GM18507 (cell line): ENCODE results near the gene ABLIM2.

Source experiments
- DNase-seq: peaks from one replicate; pipeline ENCODE4 v3.0.0; 2011; ENCODE audit warnings: low read depth; ENCODE audit not compliant: insufficient read length; ENCODE audit errors: extremely low spot score
- FAIRE-seq: peaks from 2 replicates; lab custom pipeline; 2011; peaks lifted over from hg19 to GRCh38; lab: Jason Lieb, UNC

Gene ABLIM2

DNA sequence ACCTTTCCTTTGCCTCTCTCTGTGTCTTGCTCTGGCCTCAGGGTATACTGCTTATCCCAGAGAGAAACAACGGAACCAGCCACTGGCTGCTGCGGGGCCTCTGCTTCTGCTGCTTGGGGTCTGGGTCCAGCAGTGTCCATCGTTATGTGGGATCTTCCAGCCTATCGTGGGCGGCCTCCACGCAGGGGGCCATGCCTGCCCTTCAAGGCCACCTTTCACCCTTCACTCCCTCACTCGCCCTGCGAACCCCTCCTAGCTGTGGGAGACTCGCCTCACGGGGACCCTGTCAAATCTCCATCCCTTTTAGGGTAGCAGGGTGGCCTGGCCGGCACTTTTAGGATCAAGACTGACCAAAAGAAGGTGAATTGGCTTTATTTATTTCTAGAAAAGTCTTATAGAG lies 19.3 kb upstream of the ABLIM2 start:
- DNase-seq = no peak
- FAIRE-seq = no peak

DNA sequence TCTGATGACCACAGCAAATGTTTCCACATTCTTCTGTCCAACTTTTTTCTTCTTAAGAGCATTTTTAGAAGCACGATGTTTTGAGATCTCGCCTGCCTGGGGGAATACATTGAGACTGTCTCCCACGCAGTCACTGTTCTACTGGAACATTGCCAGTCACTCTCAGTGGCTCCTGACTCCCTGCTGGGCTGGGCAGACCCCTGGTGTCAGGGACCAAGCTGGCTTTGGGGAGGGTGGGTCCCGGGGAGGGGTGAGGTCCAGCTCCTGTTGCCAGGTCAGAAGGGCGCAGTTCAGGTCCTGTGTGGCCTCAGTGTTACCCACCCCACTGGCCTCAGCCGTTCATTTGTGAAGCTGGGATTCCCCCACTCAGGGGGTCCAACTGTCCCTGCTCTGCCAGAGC lies 18.9 kb upstream of the ABLIM2 start:
- DNase-seq = no peak
- FAIRE-seq = no peak

DNA sequence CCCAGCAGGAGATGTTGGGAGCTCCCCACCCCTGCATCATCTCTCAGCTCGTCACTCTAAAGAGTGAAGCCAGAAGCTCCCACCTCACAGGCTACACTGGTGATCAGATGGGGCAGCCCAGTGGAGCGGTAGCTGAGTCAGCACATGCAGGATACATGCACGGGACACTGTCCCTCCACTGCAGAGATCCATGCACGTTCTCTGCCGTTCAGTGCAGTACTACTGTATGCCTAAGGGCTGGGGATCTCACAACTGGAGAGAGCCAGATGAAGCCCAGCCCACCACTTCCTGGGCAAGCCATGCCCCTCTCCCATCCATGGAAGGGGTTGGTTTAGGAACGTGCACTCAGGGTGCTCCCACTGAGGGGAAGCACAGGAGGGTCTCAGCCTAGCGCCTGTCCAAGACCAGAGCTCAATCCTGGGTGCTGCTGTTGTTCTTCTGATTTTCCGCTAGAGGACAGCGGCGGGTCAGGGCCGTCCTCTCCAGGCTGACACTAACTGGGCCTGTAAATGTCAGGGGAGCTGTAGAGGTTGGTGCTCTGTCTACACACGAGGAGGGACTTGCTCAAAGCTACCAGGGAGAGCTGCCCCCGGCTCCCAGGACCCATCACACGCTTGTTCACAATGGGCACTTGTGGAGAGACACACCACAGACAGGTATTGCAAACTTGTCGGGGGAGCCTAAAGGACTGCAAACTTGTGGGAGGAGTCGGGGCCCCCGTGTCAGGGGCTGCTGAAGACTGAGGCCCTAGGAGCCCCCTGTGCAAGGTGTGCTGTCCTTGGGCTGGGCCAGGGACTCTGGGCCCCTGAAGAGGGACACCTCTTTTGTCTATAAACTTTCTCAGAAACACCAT lies 18.2 kb upstream of the ABLIM2 start:
- no peak for DNase-seq
- peak; percentile 84 for FAIRE-seq

DNA sequence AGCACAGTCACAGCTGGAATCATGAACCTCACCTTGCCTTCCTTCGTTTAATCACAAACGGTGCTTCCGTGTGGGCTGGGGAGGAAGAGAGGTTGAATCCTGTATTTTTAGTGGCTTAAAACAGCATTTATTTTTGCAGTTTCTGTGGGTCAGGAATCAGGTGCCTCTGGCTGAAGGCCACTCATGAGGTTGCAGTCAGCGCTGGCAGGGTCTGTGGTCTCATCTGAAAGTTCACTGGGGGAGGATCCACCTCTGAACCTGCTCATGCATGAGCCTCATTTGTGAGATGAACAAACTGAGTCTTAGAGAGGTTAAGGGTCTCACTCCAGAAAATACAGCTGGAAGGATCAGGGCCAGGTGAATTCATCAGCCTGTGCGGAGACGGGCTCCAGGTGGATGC lies 17.1 kb upstream of the ABLIM2 start:
- peak; percentile 31 for FAIRE-seq
- DNase-seq = no peak

DNA sequence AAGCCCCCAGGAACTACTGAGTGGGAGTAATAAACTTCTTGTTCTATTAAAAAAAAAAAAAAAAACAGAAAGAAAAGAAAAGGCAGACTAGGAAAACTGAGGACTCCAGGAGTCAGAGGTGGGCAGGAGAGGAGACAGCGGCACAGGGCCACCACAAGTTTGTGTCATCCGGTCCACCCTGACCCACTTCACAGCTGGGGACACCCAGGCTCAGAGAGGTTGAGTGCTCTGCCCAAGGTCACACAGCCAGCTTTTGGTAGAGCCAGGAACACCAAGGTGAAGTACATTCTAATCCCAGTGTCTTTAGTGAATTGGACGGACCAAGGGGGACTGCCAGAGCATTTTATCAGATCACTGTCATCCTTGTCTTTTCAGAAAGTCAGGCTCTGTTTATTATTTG lies 16.4 kb upstream of the ABLIM2 start:
- no peak for DNase-seq
- FAIRE-seq = no peak

DNA sequence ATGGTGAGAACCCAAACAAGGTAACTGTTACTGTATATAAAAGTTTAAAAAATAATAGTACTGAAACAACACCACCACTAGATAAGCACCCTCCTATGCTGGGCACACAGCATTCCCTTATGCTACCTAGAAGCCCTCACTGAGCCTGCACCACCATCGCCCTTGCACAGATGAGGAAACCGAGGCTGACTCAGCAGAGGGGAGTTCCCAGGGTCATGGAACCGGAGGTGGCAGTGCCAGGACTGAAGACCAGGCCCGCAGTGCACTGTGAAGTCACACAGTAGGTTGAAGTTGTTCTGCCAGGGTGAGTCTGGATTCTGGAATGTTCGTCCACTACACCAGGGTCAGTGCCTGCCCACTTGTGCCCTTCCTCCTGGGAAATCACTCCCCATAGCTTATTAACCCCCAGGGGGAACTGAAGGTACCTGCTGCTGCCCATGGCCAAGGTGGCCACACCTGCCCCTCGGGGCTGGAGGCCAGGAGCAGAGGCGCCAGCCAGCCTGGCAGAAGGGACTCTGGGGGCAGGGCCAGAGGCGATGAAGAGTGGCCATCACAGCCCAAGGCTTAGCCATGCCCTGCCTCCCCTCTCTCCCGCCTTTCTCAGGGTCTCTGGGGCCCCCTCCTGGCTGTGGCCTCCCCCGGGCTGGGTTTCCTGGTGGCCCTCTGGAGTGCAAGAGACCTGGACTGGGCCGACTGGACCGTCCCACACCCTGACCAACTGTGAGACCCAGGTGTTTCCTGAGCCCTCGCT lies 15.1 kb upstream of the ABLIM2 start:
- FAIRE-seq (no peak), DNase-seq (no peak)

DNA sequence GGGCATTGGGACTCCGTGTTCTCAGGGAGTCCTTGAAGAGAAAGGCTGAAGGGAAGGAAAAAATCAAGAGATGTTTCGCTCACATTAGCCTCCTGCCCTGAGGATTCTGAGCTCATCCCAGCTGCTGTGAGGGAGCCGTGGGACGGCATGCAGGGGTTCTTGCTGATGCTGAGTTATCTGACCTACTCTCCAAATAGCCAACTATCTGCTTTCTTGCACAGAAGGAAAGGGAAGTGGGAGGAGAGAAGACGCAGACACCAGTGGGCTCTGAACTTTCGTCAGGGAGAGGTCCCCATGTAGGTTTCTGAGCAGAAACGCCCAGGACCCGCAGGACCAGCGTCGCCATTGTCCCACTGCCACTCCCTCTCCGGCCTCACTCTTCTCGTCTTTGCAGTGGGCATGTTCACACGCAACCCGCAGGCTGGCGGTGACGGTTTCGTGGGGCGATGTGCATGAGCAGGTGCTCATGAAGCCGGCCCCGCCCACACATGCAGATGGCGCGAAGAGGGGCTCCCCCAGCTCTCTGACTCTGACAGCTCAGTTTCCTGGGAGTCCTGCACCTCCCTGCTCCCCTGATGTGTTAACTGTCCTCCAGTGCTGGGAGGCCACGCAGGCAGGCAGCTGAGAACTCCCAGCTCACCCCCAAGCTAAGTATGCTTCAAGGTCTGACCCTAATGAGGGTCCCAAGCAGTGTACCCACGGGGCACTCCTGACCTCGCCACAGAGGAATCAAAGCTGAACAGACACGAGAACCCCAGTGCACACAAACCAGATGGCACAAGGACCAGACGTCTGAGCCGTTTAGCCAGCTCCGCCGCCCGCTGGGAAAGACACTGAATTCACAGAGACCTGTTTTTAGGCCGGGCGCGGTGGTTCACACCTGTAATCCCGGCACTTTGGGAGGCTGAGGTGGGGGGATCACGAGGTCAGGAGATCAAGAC lies 13.6 kb upstream of the ABLIM2 start:
- peak; percentile 48 for DNase-seq
- peak; percentile 86 for FAIRE-seq

DNA sequence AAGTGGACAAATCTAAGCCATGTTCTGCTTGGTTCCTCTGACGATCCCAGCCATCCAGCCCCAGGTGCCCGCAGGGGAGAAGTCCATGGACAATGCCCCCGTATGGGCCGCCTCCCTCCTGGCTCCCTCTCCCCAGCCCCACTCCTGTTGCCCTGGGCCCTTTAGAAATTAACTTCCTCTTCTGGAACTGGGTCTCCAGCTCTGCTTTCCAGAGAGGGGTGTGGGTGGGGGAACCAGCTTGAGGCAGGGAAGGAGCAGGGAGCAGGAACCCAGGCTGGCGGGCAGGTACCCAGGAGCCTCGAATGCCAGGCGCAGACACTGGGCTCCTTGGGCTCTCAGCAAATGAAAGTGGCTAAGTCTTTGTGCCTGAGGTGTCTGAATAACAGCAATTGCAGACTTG lies 12.7 kb upstream of the ABLIM2 start:
- FAIRE-seq = no peak
- DNase-seq = no peak

DNA sequence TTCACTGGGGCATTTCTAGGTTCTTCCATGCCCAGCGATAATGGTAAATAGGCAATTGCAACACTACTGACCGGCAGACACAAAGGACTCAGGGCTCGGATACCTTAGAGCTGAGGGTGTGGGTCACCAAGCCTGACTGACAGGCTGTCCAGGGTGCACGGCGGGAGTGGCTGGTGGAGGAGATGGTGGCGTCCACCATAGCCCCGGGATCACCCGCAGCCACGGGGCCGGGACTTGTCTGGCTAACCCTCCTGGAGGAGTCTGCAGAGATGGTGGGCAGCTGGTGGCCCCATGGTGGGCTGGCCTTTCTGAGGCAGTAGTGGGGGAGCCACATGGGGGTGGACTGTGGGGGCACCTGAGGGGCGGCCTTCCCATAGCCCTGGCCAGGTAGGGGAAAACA lies 11.7 kb upstream of the ABLIM2 start:
- FAIRE-seq (no peak), DNase-seq (no peak)

DNA sequence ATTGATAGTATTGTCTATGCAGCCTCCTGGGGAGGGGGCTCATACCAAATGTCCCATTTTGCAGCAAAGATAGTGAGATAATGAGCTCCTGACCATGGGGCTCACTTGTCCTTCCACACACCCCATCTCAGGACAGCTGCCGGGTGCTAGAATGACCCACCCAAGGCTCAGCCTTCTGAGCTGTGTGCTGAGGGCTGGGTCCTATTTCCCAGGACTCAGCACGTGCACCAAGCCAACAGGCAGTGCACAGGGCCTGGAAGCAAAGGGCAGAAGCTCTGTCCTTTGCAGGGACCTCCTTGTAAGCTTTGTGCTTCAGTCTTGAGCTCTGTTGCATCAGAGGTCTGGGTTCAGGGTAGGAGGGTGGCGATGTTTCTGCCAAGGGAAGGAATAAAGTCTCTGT lies 11.2 kb upstream of the ABLIM2 start:
- no peak for DNase-seq
- FAIRE-seq = no peak

DNA sequence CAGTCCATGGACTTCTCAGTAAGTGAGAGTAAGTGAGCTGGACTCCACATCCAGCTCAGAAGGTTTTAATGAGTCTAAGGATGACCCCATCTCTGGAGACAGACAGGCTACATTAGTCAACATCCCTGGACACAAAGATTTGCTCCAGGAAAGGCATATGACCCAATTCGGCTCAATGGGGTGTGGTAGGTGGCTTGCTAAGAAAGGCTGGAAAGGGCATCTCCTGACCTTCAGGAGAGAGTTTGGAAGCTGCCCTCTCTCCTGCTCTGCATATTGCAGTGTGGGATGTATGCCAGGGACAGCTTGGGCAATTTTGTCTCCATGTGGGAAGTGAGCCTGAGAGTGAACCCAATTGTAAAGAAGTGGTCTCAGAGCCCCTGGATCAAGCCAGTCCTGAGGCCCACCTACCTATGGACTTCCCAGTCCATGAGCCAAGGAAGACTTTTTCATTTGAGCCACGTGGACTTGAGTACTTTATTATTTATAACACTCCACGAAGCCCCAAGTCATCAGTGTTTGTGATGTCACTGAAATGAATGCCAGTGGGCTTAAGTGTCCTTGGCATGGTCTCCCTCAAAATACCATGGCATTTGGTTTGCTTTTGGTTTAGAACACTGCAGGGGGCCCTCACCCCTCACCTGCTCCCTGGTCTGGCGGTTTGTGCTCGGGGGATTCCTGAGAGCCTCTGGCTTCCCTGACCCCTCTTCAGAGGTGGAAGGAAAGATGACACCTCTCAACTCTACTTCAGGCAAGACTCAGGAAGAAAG lies 10.4 kb upstream of the ABLIM2 start:
- FAIRE-seq = no peak
- no peak for DNase-seq

DNA sequence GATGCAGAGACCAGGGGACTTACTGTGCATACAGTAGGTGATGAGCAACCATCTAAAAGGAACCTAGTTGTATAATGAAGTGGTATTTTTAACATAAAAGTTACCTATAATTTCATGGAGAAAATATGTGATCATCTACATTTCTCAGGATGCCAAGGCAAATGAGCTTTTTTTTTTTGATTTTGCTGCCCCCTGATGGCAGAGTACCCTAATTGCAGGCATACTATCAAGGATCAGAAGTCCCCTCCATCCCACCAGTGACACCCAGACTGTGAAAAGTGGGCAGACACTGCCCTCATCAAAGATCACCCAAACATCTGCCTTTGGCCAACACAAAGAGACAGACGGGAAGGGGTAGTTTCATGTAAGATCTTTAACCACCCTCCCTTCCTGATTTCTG lies 9.6 kb upstream of the ABLIM2 start:
- DNase-seq (no peak), FAIRE-seq (no peak)

DNA sequence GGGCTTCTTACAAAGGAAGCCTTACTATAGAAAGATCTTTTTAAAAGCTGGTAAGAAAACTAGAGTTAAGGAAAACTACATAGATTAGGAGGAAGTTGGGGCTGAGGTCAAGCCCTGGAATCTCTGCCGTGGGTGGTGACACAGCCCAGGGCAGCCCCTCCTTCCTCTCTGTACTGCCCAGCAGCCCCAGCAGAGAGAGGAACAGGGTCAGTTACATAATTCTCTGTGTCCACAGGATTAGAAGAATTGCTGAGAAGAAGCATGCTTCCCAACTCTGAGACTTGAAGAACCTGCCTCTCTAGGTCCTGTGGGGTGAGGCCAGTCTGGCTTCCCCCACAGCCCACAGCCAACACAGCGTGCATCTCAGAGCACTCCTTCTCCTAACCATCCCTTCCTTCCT lies 9.2 kb upstream of the ABLIM2 start:
- FAIRE-seq (no peak), DNase-seq (no peak)

DNA sequence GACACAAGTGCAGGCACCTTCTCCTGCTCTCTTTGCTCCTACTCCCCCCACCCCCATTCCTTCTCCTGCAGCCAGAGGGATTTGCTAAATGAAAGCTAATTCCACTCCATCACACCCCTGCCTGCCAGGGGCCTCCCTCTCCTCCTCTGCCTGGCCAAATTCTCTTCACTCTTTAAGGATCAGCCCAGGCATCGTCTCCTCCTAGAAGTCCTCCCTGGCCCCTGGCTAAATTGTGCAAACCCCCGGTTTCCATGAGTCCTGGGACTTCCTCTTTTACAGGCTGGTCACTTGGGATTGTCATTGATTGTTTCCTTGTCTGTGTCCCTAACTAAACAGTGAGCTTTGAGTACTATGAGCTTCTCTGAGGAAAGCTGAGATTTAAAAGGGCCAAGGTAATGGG lies 8.7 kb upstream of the ABLIM2 start:
- no peak for FAIRE-seq
- no peak for DNase-seq

DNA sequence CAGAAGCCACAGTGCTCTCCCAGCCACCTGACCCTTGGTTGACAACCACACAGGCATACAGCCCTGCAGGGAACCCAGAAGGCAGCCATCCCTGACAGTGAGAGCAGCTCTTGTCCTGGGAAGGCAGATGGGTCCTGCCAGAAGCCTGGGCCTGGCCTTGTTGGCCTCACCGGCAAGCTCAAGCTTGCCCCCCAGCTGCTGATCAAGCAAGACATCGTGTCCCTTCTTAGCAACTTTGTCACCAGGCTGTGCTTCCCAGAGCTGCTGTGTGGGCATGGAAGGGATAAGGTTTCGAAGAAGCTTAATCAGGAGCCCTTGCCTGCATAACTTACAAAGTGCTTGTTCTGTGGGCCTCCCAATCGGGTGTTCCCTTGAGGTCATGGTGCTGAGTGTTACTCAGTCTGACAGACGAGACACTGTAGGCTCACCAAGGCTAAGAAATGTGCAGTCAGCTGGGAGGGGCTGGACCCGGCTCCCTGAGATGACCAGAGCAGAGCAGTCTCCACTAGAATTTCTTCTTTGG lies 6.8 kb upstream of the ABLIM2 start:
- no peak for DNase-seq
- no peak for FAIRE-seq

DNA sequence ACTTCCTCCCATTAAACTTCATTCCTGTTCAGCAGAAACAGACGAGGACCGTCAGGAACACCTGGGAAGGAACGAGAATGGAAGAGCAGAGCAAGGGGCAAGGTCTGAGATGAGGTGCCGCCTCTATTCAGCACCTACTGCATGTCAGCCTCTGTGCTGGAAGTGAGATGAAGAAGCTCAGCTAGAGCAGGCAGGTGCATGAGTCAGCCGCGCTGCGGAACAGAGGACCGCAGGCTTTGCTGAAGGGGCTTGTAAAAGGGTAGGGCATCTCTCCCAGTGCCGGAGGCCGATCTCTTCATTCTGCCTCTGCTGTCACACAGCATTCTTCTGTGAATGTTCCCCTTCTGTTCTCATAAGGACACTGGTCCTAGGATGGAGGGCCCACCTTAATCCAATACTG lies 6.1 kb upstream of the ABLIM2 start:
- DNase-seq (no peak), FAIRE-seq (no peak)

DNA sequence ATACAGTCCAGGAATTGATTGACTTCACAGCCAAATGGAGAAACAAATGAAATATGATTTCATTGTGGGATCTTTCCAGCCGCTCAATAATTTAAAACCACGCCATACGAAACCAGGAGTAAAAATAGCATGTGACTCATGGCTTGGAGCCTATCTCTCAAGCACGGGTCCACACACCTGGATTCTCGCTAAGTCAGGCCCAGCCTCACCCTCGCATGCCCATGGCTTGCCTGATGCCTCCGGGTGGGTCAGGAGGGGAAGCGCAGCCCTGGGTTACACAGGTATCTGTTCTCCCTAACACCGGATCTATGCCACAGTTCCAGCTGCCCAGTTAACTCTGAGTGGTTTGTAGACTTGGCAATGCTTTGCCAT lies 5.6 kb upstream of the ABLIM2 start:
- no peak for FAIRE-seq

DNA sequence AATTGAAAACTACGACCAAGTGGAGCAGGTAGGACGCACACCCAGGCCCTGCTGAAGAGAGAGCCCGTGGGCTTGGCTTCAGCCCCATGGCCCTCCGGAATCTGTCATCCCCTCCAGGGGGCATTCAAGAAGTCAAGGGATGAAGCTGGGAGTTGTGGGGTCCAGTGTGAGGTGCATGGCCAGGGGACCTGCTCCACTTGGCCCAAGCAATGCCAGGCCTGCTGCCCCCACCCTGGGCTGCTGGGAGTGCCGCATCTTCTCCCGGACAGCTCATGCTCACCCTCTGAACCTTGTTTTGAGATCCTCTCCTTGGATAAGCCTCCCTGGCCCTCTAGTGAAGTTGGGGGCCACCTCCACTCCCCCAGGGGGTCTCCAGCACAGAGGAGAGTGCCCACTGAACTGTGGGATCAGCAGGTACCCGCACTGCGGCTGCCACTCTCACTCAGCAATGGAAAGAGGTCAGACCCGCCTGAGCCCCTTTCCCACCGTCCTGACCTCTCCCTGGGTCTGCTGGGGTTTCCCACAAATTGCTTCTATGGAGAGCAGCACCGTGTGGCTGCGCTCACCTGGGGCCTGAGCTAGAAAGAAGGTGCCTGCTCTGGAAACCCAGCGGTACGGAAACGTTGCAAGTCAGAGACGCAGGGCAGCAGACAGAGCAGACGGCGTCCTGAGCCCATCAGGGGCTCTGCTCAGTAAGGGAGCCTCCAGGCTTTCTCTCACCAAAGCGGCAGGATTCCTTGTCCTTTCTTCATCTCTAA lies 5.0 kb upstream of the ABLIM2 start:
- DNase-seq (no peak), FAIRE-seq (no peak)

More for the DNA sequence above, 5.6 kb upstream of the ABLIM2 start:
- no peak for DNase-seq
